SK-N-MC (cell line): ENCODE results near the gene PLCXD1.

Experiments used
- DNase-seq: peaks from one replicate; pipeline ENCODE4 v3.0.0-alpha.2; 2011; ENCODE audit warnings: low read depth, low spot score
- H3K27ac ChIP-seq: fragments of 200-600 bp; sonication (generic); 2 replicates; pipeline ENCODE4 v1.5.1; 2016; ENCODE audit warnings: mixed run types
- H3K36me3 ChIP-seq: fragments of 200-600 bp; sonication (generic); 2 replicates; pipeline ENCODE4 v1.6.1; 2017; ENCODE audit warnings: antibody characterized with exemption, low read length, mixed read lengths; ENCODE audit not compliant: insufficient read depth
- H3K4me3 ChIP-seq: fragments of 200-600 bp; sonication (generic); 2 replicates; pipeline ENCODE4 v1.5.1; 2016
- H3K9ac ChIP-seq: fragments of 200-600 bp; sonication (generic); 2 replicates; pipeline ENCODE4 v1.8.0; 2017; ENCODE audit warnings: mixed run types, mixed read lengths; ENCODE audit not compliant: insufficient read length
- H3K9me3 ChIP-seq: fragments of 200-600 bp; sonication (generic); 2 replicates; pipeline ENCODE4 v1.6.1; 2017; ENCODE audit warnings: low read depth, mild to moderate bottlenecking, antibody characterized with exemption, low read length, moderate library complexity, mixed read lengths
- EZH2 ChIP-seq: fragments of 200-600 bp; sonication (generic); IDR thresholded peaks from one replicate; pipeline ENCODE4 v1.6.1; 2017; ENCODE audit warnings: antibody characterized with exemption
- FOXP2 ChIP-seq: optimal IDR thresholded peaks from 2 replicates; pipeline ENCODE3; 2011; ENCODE audit warnings: mild to moderate bottlenecking, moderate library complexity; ENCODE audit not compliant: insufficient read depth; ENCODE audit errors: extremely low read length, control extremely low read depth
- POLR2AphosphoS5 ChIP-seq: IDR thresholded peaks from 2 replicates; pipeline ENCODE4 v1.6.1; 2012; ENCODE audit warnings: mild to moderate bottlenecking, low read depth, low read length, borderline replicate concordance

Gene PLCXD1

DNA sequence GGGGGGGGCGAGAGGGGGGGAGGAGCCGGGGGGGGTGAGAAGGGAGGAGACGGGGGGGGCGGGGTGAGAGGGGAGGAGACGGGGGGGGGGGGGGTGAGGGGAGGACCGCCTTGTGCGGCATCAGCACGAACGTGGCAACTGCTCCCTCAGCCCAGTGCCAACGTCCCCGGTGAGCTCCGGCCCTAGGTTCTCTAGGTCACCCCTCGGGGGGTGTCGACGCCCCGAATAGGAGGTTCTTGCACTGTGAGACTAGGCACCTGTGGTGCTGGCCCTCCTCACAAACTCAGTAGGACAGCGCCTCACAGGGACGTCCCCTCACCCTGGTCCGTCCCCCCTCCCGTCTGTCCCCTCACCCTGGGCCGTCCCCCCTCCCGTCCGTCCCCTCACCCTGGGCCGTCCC, 58.9 kb downstream of the PLCXD1 start:
- no peak overlapping the region for H3K27ac ChIP-seq
- no peaks in the 10 kb centered on the region; the same call in 1 of the 2 replicates for H3K36me3 ChIP-seq
- no peak overlapping the region for H3K4me3 ChIP-seq
- TF ChIP-seq POLR2AphosphoS5 (no peak), FOXP2 (no peak), EZH2 (no peak)
- no peaks in the 10 kb centered on the region for H3K9me3 ChIP-seq
- no peak for DNase-seq
- H3K9ac ChIP-seq, result no peak overlapping the region

DNA sequence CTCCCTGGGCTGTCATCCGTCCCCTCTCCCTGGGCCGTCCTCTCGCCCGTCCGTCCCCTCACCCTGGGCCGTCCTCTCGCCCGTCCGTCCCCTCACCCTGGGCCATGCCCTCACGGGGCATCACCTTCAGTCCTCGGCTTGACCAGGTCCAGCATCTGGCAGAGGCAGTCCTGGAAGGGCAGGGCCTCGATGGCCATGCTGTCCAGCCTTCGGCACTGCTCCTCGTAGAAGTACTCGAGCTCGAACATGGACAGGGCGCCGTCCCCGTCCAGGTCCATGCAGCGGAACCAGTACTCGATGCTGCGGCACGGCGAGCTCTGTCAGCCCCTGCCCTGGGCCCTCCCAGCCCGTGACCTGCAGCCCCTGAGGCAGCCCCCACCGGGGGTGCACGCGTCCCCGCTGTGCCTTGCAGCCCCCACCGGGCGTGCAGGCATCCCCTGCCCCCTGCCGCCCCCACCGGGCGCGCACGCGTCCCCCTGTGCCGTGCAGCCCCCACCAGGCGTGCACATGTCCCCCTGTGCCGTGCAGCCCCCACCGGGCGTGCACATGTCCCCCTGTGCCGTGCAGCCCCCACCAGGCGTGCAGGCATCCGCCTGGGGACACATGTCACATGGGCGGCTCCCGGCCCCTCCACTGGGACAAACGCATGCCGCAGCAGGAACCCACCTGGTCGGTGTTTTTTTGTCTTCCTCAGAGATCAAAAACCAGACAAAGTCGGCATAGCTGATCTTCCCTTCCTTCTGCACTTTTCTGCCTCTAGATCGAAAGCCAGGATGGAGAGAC, 59.7 kb downstream of the PLCXD1 start:
- no peaks in the 10 kb centered on the region; the same call in 1 of the 2 replicates for H3K36me3 ChIP-seq
- DNase-seq, result no peak

DNA sequence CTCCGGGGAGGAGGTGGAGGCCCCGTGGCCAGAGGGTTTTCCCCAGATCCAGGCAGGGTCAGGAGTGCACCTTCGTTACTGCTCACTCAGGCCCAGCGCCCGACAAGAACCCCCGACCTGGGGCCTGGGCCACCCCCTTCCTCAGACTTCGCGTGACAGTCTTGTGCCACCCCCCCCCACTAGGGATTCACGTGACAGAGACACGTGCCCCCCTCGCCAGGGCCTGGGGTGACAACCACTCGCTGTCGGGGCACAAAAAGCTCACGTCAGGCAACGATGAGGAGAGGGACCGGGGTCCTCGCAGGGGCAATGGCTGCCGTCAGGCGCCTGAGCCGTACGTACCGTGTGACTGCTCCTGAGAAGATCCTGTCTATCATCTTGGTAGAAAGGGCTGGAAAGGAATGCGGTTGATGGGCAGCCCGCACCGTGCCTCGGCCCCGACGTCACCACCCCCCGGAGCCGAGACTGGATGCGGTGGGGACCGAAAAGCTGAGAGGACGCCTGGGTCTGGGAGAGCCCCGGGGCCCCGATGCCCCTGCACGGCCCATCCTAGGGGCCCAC, 60.4 kb downstream of the PLCXD1 start:
- Histone ChIP-seq H3K36me3 (no peaks in the 10 kb centered on the region; the same call in 1 of the 2 replicates), H3K4me3 (no peak overlapping the region), H3K27ac (no peak overlapping the region), H3K9ac (no peak overlapping the region), H3K9me3 (no peaks in the 10 kb centered on the region)
- TF ChIP-seq POLR2AphosphoS5 (no peak), FOXP2 (no peak), EZH2 (no peak)
- no peak for DNase-seq

More for the DNA sequence above, 59.7 kb downstream of the PLCXD1 start:
- Histone ChIP-seq H3K4me3 (no peak overlapping the region), H3K9ac (no peak overlapping the region), H3K27ac (no peak overlapping the region), H3K9me3 (no peaks in the 10 kb centered on the region)
- TF ChIP-seq POLR2AphosphoS5 (no peak), FOXP2 (no peak), EZH2 (no peak)

DNA sequence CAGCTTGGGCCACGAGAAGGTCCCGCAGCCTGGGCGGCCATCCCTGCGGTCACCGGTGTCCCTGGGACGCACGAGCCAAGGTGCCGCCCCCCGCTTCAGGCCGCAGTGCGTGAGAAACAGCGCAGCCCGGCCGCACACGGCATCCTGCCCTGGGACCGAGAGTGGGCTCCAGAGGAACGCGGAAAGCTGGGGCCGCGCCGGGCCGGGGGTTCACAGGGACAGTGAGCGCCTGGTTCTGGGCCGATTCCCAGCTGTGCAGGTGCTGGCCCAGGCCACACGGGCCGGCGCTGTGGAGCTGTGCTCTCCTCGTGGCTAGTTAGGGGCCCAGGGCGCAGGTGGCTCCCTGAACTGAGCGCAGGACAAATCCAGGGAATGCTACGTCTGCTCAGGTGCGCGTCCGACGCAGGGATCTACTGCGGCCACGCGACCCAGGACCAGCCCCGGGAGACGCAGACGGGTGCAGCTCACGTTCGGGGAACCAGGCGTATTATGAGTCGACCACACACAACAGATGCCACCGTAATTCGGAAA, 63.3 kb downstream of the PLCXD1 start:
- Histone ChIP-seq H3K4me3 (no peak overlapping the region), H3K9ac (no peak overlapping the region), H3K27ac (no peak overlapping the region), H3K36me3 (no peaks in the 10 kb centered on the region; the same call in 1 of the 2 replicates), H3K9me3 (no peaks in the 10 kb centered on the region)
- DNase-seq, result no peak
- TF ChIP-seq EZH2, result no peak
- TF ChIP-seq FOXP2, result no peak
- TF ChIP-seq POLR2AphosphoS5, result no peak

DNA sequence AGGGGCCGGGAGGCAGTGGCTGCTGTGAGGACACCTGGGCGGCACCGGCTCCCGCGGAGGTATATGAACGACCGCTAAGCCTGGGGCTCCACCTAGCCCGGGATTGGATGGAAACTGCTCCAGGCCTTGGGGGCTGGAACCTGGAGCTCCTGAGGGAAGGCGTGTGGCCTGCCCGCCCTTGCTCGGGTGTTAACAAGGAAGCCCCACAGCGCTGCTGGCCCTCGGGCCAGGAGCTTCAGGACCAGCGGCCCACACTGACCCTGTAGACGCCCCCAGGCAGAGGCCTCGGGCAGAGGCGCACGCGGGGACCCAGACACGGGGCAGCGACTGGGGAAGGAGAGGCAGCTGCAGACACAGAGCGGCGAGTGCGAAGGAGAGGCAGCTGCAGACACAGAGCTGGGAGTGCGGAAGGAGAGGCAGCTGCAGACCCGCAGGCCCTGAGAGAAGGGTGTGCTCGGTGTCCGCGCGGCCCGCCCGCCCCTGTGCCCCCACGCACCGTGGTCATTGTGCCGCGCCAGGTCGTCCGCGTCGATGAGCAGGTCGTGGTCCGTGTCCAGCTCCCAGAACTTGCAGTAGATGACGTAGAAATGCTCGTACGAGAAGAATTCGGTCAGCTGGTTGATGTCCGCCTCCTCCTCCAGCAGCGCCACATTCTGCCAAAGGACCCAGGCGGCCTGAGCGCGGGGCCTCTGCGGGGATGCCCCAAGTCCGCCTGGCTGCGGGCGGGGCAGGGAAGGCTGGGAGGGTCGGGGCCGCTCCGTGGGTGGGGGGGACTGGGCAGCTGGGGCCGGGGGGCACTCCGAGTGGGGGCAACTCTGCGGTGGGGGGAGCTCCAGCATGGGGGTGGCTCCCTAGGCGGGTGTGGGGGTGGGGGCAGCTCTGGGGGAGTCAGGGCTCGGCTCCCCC, 64.1 kb downstream of the PLCXD1 start:
- H3K27ac ChIP-seq, result no peak overlapping the region
- H3K4me3 ChIP-seq, result no peak overlapping the region
- DNase-seq, result no peak
- no peaks in the 10 kb centered on the region; the same call in 1 of the 2 replicates for H3K36me3 ChIP-seq
- no peak overlapping the region for H3K9ac ChIP-seq
- no peaks in the 10 kb centered on the region for H3K9me3 ChIP-seq
- TF ChIP-seq POLR2AphosphoS5 (no peak), EZH2 (no peak), FOXP2 (no peak)

DNA sequence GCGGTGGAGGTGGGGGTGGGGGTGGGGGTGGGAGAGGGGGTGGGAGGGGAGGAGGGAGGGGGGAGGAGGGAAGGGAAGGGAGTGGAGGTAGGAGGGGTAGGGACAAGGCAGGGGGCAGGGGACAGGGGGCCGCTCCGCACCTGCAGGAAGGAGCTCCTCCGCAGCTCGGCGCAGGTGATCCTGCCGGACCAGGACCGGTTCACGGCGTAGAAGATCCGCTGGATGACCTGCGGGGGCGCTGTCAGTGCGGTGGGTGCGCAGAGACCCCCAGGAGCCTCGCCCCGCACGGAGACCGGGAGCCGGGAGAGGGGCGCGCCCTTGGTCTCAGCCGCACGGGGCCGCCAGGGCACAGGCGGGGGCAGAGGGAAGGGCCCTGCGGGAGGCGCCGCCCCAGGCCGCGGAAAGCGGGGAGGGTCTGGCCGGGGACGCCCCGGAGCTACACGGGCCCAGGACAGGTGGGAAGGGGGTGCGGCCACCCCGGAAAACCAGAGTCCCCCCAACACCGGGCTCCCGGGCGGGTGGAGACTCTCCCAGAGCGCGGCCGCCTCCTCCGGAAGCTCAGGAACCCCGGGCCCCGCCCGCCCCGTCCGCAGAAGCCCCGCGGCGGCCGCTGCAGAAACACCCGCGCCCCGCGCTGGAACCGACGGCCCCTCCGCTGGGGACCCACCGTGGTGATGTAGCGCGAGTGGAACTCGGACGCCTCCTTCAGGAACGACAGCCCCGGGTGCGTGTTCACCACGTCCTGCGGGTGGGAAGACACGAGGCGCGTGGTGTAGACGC, 65.0 kb downstream of the PLCXD1 start:
- no peak for DNase-seq
- Histone ChIP-seq H3K36me3 (no peaks in the 10 kb centered on the region; the same call in 1 of the 2 replicates), H3K4me3 (no peak overlapping the region), H3K9me3 (no peaks in the 10 kb centered on the region), H3K27ac (no peak overlapping the region), H3K9ac (no peak overlapping the region)
- TF ChIP-seq FOXP2 (no peak), POLR2AphosphoS5 (no peak), EZH2 (no peak)

DNA sequence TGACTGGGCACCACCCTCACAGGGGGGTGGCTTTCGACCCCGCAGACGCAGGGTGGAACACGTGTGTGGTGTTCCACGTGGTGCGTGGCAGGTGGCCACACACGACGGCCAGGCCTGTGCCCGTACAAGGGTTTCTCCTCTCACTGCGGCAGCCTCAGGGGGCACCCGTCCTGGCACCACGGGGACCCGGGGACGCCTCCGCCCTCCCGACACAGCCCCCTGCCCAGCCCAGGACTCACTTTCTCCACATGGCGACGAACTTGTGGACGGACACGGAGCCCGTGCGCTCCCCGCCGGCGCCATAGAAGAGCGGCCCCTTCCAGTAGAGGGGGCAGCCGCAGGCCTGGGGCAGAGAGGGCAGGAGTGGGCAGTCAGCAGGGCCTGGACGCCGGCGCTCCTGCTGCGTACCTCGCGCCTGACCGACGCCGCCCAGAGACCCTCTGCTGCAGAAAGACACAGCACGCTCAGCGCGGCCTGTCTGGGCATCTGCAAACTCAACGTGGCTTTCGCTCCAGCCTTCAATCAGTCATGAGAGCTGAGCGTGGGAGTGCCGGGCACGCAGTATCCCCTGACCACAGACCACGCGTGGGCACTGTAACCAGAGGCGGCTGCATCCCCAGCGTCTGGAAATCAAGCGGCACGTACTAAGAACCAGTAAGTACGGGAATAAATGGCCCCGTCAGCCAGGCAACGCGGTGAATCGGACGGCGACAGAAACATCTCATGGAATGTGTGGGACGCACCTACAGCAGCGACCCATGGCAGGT, 66.4 kb downstream of the PLCXD1 start:
- no peak overlapping the region for H3K27ac ChIP-seq
- DNase-seq, result no peak
- no peak overlapping the region for H3K9ac ChIP-seq
- H3K36me3 ChIP-seq, result no peaks in the 10 kb centered on the region; the same call in 1 of the 2 replicates
- no peaks in the 10 kb centered on the region for H3K9me3 ChIP-seq
- TF ChIP-seq EZH2 (no peak), FOXP2 (no peak), POLR2AphosphoS5 (no peak)
- H3K4me3 ChIP-seq, result no peak overlapping the region
